Astrocyte of the spinal cord (primary cell): ENCODE data around the gene TEKT5.
"Not testable (repeated sequence)": the region's sequence is repeated elsewhere in the genome, so short reads cannot be mapped to it uniquely, and the experiment has no call there.

Experiments used
- DNase-seq: peaks from one replicate; pipeline ENCODE4 v3.0.0; 2011; ENCODE audit warnings: low read depth, low spot score
- H3K4me3 ChIP-seq: 2 replicates; pipeline ENCODE4 v1.5.1; 2011; ENCODE audit warnings: low read depth, mild to moderate bottlenecking, low read length, moderate library complexity
- CTCF ChIP-seq: IDR thresholded peaks from 2 replicates; pipeline ENCODE4 v1.5.1; 2012; ENCODE audit warnings: low read depth, mild to moderate bottlenecking, low read length, inconsistent platforms
- in situ Hi-C: cut with HindIII; loops from 2 replicates; pipeline ENCODE4 v1.10.0; 2017; ENCODE audit warnings: low sequenced_read_pairs

The TEKT5 gene

GRCh38 chr16:10641555-10641952 is 53.2 kb downstream of the TEKT5 start:
- in situ Hi-C loops, result no loop called here
- TF ChIP-seq CTCF, result no peak
- H3K4me3 ChIP-seq, result no peak overlapping the region
- no peak for DNase-seq

- TF ChIP-seq CTCF, result no peak
- no peak overlapping the region for H3K4me3 ChIP-seq
- DNase-seq, result no peak
- in situ Hi-C loops, result no loop called here
Measured at GRCh38 chr16:10640934-10641333, 53.8 kb downstream of the TEKT5 start.

- in situ Hi-C loops, result no loop called here
- no peak for TF ChIP-seq CTCF
- DNase-seq, result no peak
- no peak overlapping the region for H3K4me3 ChIP-seq
Measured at GRCh38 chr16:10638101-10638500, 56.6 kb downstream of the TEKT5 start.

GRCh38 chr16:10637337-10638037 is 57.2 kb downstream of the TEKT5 start:
- in situ Hi-C loops, result no loop called here
- no peak overlapping the region for H3K4me3 ChIP-seq
- no peak for TF ChIP-seq CTCF
- DNase-seq, result no peak

- H3K4me3 ChIP-seq, result no peak overlapping the region
- TF ChIP-seq CTCF, result no peak
- in situ Hi-C loops, result no loop called here
- no peak for DNase-seq
Measured at GRCh38 chr16:10635365-10636021, 59.2 kb downstream of the TEKT5 start.

GRCh38 chr16:10633429-10633828 is 61.3 kb downstream of the TEKT5 start:
- in situ Hi-C loops, H3K4me3 ChIP-seq, DNase-seq: not testable (repeated sequence)

- TF ChIP-seq CTCF, result no peak
- in situ Hi-C loops, result no loop called here
- no peak overlapping the region for H3K4me3 ChIP-seq
- no peak for DNase-seq
Measured at GRCh38 chr16:10631886-10632285, 62.8 kb downstream of the TEKT5 start.
